ENCODE measurements around the gene DOK5. TPM values are rescaled to one million over a fixed set of nuclear protein-coding genes. Genes with fewer than 3 reads are reported as not detected.

Gene DOK5
- total RNA-seq, 2 experiments from 2014 or later, result not detected

DNA sequence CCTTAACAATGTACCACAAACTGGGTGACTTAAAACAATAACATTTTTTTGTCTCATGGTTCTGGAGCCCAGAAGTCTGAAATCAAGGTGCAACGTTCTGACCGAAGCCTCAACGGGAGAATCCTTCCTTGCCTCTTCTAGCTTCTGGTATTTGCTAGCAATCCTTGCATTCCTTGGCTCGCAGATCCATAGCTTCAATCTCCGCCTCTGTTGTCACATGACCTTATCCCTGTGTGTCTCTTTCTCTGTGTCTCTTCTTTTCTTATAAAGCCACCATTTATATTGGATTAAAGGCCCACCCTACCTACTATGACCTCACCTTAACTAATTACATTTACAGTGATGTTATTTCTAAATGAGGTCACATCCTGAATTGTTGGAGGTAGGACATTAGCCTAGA is 37.2 kb upstream of the DOK5 start:
- Histone ChIP-seq H3K4me2 (ENCODE audit: low read length) (no peak overlapping the region), H3K27ac (ENCODE audit: low read depth, low read length, poor library complexity, severe bottlenecking) (no peak overlapping the region), H3K4me1 (ENCODE audit: insufficient read depth, low read length, poor library complexity, severe bottlenecking) (no peaks in the 10 kb centered on the region), H4K20me1 (ENCODE audit: insufficient read depth, low read length) (no peaks in the 10 kb centered on the region), H2AFZ (ENCODE audit: low read length) (no peak overlapping the region), H3K79me2 (ENCODE audit: insufficient read depth, low read depth, low read length) (no peaks in the 10 kb centered on the region), H3K4me3 (ENCODE audit: low read depth, low read length, poor library complexity, severe bottlenecking) (no peak overlapping the region), H3K36me3 (ENCODE audit: insufficient read depth, low read length) (no peaks in the 10 kb centered on the region), H3K9me2 (ENCODE audit: insufficient read depth, low read length) (no peaks in the 10 kb centered on the region), H3K9me3 (ENCODE audit: low read length) (no peaks in the 10 kb centered on the region)
- ChIA-PET CTCF (ENCODE audit: unreplicated experiment) (no interaction called here), POLR2A (no interaction called here)
- intact Hi-C loops (cut with micrococcal nuclease; ENCODE audit: unreplicated experiment), result no loop called here
- BruUV-seq (replicated peaks), result no TSS peak
- no peak for TF ChIP-seq EZH2phosphoT487 (IDR thresholded peaks at IDR 0.05; ENCODE audit: borderline replicate concordance, low read depth, low read length)
- TF ChIP-seq, protein P1, sequence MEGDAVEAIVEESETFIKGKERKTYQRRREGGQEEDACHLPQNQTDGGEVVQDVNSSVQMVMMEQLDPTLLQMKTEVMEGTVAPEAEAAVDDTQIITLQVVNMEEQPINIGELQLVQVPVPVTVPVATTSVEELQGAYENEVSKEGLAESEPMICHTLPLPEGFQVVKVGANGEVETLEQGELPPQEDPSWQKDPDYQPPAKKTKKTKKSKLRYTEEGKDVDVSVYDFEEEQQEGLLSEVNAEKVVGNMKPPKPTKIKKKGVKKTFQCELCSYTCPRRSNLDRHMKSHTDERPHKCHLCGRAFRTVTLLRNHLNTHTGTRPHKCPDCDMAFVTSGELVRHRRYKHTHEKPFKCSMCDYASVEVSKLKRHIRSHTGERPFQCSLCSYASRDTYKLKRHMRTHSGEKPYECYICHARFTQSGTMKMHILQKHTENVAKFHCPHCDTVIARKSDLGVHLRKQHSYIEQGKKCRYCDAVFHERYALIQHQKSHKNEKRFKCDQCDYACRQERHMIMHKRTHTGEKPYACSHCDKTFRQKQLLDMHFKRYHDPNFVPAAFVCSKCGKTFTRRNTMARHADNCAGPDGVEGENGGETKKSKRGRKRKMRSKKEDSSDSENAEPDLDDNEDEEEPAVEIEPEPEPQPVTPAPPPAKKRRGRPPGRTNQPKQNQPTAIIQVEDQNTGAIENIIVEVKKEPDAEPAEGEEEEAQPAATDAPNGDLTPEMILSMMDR (conservative IDR thresholded peaks at IDR 0.05; ENCODE audit: low read length), result no peak
- DNase-seq (ENCODE audit: low spot score), result no peak

DNA sequence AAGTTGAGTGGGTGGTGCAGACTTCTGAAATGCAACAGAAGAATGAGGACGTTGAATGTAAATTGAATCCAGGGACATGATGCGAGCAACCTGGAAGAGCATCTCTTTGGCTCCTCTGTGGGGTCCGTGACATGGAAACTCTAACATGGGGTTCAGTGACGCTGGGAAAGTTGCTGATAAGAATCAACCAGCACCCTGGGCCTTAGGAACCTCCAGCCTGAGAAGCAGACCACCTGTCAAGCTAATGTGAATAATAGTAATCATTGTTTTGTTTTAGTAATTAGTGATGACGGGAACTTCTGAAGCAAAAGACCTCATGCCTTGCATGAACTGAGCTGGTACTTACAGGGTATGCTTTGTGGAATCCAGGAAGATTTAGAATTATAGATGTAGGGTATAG is 25.2 kb upstream of the DOK5 start:
- POLR2A ChIA-PET, result no interaction called here

DNA sequence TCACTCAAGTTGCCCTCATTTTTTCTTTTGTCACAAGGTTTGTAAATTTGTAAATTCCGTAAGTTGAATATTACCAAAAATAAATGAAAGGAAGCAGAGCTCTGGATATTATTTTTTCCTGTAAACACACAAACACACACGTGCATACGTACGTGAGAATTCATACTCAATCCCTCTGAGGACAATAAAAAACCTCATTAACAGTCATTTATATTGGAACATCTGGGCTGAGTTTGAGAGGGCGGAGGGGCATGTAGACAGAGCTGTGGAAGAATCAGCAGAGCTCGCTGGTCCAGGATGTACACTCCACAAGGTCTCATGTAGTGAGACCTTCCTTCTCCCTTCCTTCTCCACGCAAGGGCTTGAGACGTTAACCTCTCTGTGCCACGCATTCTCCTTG is 24.2 kb upstream of the DOK5 start:
- no TSS peak for BruUV-seq (replicated peaks)
- no peak overlapping the region for H3K4me3 ChIP-seq (ENCODE audit: low read depth, low read length, poor library complexity, severe bottlenecking)
- no peaks in the 10 kb centered on the region for H3K79me2 ChIP-seq (ENCODE audit: insufficient read depth, low read depth, low read length)
- no peaks in the 10 kb centered on the region for H3K9me2 ChIP-seq (ENCODE audit: insufficient read depth, low read length)
- no peak overlapping the region for H3K4me2 ChIP-seq (ENCODE audit: low read length)
- no peak overlapping the region for H3K27ac ChIP-seq (ENCODE audit: low read depth, low read length, poor library complexity, severe bottlenecking)
- no peaks in the 10 kb centered on the region for H3K4me1 ChIP-seq (ENCODE audit: insufficient read depth, low read length, poor library complexity, severe bottlenecking)
- no peaks in the 10 kb centered on the region for H4K20me1 ChIP-seq (ENCODE audit: insufficient read depth, low read length)
- H2AFZ ChIP-seq (ENCODE audit: low read length), result no peak overlapping the region
- intact Hi-C loops (cut with micrococcal nuclease; ENCODE audit: unreplicated experiment), result no loop called here
- POLR2A ChIA-PET, result no interaction called here
- H3K9me3 ChIP-seq (ENCODE audit: low read length), result no peaks in the 10 kb centered on the region
- CTCF ChIA-PET (ENCODE audit: unreplicated experiment), result no interaction called here
- DNase-seq (ENCODE audit: low spot score), result no peak
- H3K36me3 ChIP-seq (ENCODE audit: insufficient read depth, low read length), result no peaks in the 10 kb centered on the region
- TF ChIP-seq EZH2phosphoT487 (IDR thresholded peaks at IDR 0.05; ENCODE audit: borderline replicate concordance, low read depth, low read length), result no peak
- TF ChIP-seq, protein P1 (conservative IDR thresholded peaks at IDR 0.05; ENCODE audit: low read length), result no peak

More for the DNA sequence above, 25.2 kb upstream of the DOK5 start:
- H3K9me2 ChIP-seq (ENCODE audit: insufficient read depth, low read length), result no peaks in the 10 kb centered on the region
- H3K79me2 ChIP-seq (ENCODE audit: insufficient read depth, low read depth, low read length), result no peaks in the 10 kb centered on the region
- no peak for DNase-seq (ENCODE audit: low spot score)
- H2AFZ ChIP-seq (ENCODE audit: low read length), result no peak overlapping the region
- H4K20me1 ChIP-seq (ENCODE audit: insufficient read depth, low read length), result no peaks in the 10 kb centered on the region
- intact Hi-C loops (cut with micrococcal nuclease; ENCODE audit: unreplicated experiment), result no loop called here
- H3K4me2 ChIP-seq (ENCODE audit: low read length), result no peak overlapping the region
- TF ChIP-seq, protein P1 (conservative IDR thresholded peaks at IDR 0.05; ENCODE audit: low read length), result no peak
- no peak for TF ChIP-seq EZH2phosphoT487 (IDR thresholded peaks at IDR 0.05; ENCODE audit: borderline replicate concordance, low read depth, low read length)
- H3K27ac ChIP-seq (ENCODE audit: low read depth, low read length, poor library complexity, severe bottlenecking), result no peak overlapping the region
- CTCF ChIA-PET (ENCODE audit: unreplicated experiment), result no interaction called here
- no peaks in the 10 kb centered on the region for H3K36me3 ChIP-seq (ENCODE audit: insufficient read depth, low read length)
- no TSS peak for BruUV-seq (replicated peaks)
- H3K4me3 ChIP-seq (ENCODE audit: low read depth, low read length, poor library complexity, severe bottlenecking), result no peak overlapping the region
- H3K9me3 ChIP-seq (ENCODE audit: low read length), result no peaks in the 10 kb centered on the region
- no peaks in the 10 kb centered on the region for H3K4me1 ChIP-seq (ENCODE audit: insufficient read depth, low read length, poor library complexity, severe bottlenecking)

Measured in OCI-LY7 (cell line).